ENCODE results near the gene BARX1.

Gene BARX1

GRCh38 chr9:93922535-93922934 lies 32.6 kb downstream of the BARX1 start:
- ATAC-seq, result no peak
- TF ChIP-seq TSHZ2 (CRISPR knock-in tag; IDR thresholded peaks at IDR 0.05), result no peak
- no peak for TF ChIP-seq ISL1 (CRISPR knock-in tag; IDR thresholded peaks at IDR 0.05)
- no peak for TF ChIP-seq TOX (CRISPR knock-in tag; IDR thresholded peaks at IDR 0.05; ENCODE audit: borderline replicate concordance)
- TF ChIP-seq POU6F1 (CRISPR knock-in tag; IDR thresholded peaks at IDR 0.05; ENCODE audit: borderline replicate concordance, low read depth), result no peak
- no peak for TF ChIP-seq PPARA (CRISPR knock-in tag; IDR thresholded peaks at IDR 0.05; ENCODE audit: borderline replicate concordance)
- no peak for TF ChIP-seq CREB5 (CRISPR knock-in tag; IDR thresholded peaks at IDR 0.05; ENCODE audit: low read depth)
- TF ChIP-seq ZFP30 (CRISPR knock-in tag; IDR thresholded peaks at IDR 0.05), result no peak
- no peak for TF ChIP-seq ZNF565 (CRISPR knock-in tag; conservative IDR thresholded peaks at IDR 0.05; ENCODE audit: low read depth)
- no peak for TF ChIP-seq SNAI2 (CRISPR knock-in tag; IDR thresholded peaks at IDR 0.05)

- ATAC-seq, result no peak
- TF ChIP-seq TSHZ2 (CRISPR knock-in tag; IDR thresholded peaks at IDR 0.05) (no peak), POU6F1 (CRISPR knock-in tag; IDR thresholded peaks at IDR 0.05; ENCODE audit: borderline replicate concordance, low read depth) (no peak), PATZ1 (CRISPR knock-in tag; IDR thresholded peaks at IDR 0.05; ENCODE audit: borderline replicate concordance) (no peak), RARB (CRISPR knock-in tag; IDR thresholded peaks at IDR 0.05) (no peak), ZC3H10 (CRISPR knock-in tag; IDR thresholded peaks at IDR 0.05) (no peak), ESRRG (CRISPR knock-in tag; IDR thresholded peaks at IDR 0.05) (no peak), BACH2 (CRISPR knock-in tag; IDR thresholded peaks at IDR 0.05; ENCODE audit: borderline replicate concordance) (no peak), ARNTL (CRISPR knock-in tag; IDR thresholded peaks at IDR 0.05; ENCODE audit: borderline replicate concordance, low read depth) (no peak), CSRNP3 (CRISPR knock-in tag; IDR thresholded peaks at IDR 0.05) (no peak), SNAI2 (CRISPR knock-in tag; IDR thresholded peaks at IDR 0.05) (no peak), CREB5 (CRISPR knock-in tag; IDR thresholded peaks at IDR 0.05; ENCODE audit: low read depth) (no peak)
Measured at GRCh38 chr9:93920131-93920800, 34.9 kb downstream of the BARX1 start.
